ENCODE measurements around the gene THAP4.

DNA sequence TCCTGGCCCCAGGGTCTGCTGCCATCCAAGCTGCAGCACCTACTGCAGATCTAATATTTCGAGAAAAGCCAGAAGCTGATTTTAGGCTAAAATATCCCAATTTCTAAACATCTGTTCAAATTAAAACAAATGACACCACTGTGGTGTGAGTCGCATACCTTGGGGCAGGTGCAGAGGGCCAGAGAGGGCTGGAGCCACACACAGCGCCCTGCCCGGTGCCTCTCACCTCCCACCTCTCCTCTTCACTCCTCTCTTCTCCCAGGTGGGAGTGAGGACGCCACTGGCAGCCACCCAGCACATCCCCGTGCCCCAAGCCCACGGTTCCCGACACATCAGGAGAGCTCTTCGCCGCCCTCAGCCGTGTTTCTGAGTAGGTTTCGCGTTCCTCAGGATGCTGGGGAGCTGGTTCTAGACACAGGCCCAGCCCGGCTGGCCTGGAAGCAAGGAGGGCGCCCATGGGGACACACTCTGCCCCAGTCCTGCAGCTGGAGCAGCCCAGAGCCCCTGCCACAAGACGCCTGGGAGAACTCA, 21.4 kb downstream of the THAP4 start:
- no peak for TF ChIP-seq YY1 (IDR thresholded peaks at IDR 0.05; ENCODE audit: insufficient read depth, insufficient read length)
- no peak for TF ChIP-seq ZNF274 (IDR thresholded peaks at IDR 0.05; ENCODE audit: low read depth, low read length)

Measured in NT2/D1 (cell line).